ENCODE data around the gene MAEA. TPM values are rescaled to one million over a fixed set of nuclear protein-coding genes. Genes with fewer than 3 reads are reported as not detected.
"Not testable (repeated sequence)": the region's sequence is repeated elsewhere in the genome, so short reads cannot be mapped to it uniquely, and the experiment has no call there.

The MAEA gene
- polyA plus RNA-seq, 1 experiment = 94.4 TPM

DNA sequence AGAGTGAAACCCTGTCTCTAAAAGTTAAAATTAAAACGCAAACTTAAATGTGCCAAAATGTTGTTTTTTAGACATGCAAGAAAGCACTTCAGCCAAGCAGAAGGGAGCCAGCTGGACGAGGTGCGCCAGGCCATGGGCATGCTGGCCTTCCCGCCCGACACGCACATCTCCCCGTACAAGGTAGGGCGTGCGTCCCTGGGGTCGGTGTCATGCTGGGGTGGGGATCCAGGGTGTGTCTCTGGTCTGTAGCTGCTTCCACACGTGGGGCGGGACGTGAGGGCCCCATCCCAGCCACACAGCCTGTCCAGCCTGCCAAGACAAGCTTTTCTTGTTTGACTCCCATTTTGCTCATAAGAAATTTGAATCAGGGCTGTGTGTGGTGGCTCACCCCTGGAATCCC is 43.0 kb downstream of the MAEA start:
- no peak overlapping the region for H3K4me3 ChIP-seq (ENCODE audit: low read depth, low read length)
- H3K27me3 ChIP-seq (ENCODE audit: control insufficient read depth, insufficient read depth, low read length) = no peaks in the 10 kb centered on the region
- CTCF ChIA-PET = interaction anchor here (1.2 kb wide), 1 partner anchor 24 kb away, joined by 8 read pairs; no protein-coding TSS in a partner anchor
- POLR2A ChIA-PET = no interaction called here
- peaks cover 48% of the 10 kb centered on the region for H3K36me3 ChIP-seq (ENCODE audit: control insufficient read depth, insufficient read depth, low read length)
- no peak for DNase-seq (ENCODE audit: low read depth)
- TF ChIP-seq CTCF (IDR thresholded peaks at IDR 0.05; ENCODE audit: insufficient read depth, low read depth, low read length) = no peak

DNA sequence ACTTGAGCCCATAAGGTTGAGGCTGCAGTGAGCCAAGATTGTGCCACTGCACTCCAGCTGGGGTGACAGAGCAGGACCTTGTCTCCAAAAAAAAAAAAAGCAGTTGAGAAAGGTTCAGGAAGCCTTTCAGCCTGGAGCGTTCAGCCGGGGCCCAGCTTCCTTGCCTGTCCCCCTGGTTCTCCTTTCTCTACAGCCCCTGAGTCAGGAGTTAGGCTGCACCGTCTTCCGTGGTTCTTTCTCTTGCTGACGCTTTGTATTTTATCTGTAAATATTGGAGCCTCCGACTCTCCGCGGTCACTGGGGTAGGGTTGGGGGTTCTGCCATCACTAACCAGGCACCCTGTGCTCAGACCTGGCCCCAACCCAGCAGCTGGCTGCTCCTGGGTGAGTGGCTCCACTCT is 43.6 kb downstream of the MAEA start:
- DNase-seq (ENCODE audit: low read depth) = no peak
- H3K4me3 ChIP-seq (ENCODE audit: low read depth, low read length) = no peak overlapping the region
- H3K27me3 ChIP-seq (ENCODE audit: control insufficient read depth, insufficient read depth, low read length) = no peaks in the 10 kb centered on the region
- POLR2A ChIA-PET = no interaction called here
- TF ChIP-seq CTCF (IDR thresholded peaks at IDR 0.05; ENCODE audit: insufficient read depth, low read depth, low read length) = no peak
- CTCF ChIA-PET = interaction anchor here (1.2 kb wide), 1 partner anchor 23 kb away, joined by 8 read pairs; no protein-coding TSS in a partner anchor
- H3K36me3 ChIP-seq (ENCODE audit: control insufficient read depth, insufficient read depth, low read length) = peaks cover 47% of the 10 kb centered on the region

DNA sequence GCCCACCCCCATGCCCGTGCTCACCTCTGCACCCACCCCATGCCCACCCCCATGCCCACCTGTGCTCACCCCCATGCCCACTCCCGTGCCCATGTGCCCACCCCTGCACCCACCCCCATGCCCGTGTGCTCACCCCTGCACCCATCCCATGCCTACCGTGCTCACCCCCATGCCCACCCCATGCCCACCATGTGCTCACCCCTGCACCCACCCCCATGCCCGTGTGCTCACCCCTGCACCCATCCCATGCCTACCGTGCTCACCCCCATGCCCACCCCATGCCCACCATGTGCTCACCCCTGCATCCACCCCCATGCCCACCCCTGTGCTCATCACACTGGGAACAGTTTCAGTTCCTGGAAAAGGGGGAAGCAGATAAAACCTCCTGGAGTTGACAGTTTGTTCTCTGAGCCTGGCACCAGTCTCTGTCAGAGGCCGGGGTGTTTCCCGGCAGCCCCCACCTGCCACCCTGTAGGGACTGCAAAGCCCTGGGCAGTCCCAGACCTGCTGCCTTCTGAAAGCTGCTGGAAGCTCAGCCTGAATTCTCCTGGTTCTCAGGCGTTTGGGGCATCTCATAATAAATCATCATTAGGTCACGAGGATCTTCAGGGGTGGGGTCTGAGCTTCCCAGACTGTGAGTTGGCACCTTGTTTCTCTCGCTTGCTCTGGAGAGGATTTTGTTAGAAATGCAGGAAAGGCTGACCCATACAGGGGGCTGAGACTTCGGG is 44.3 kb downstream of the MAEA start:
- POLR2A ChIA-PET; H3K27me3 ChIP-seq (ENCODE audit: control insufficient read depth, insufficient read depth, low read length); DNase-seq (ENCODE audit: low read depth); CTCF ChIA-PET; H3K4me3 ChIP-seq (ENCODE audit: low read depth, low read length): not testable (repeated sequence)
- H3K36me3 ChIP-seq (ENCODE audit: control insufficient read depth, insufficient read depth, low read length) = peaks cover 46% of the 10 kb centered on the region

- no peak for TF ChIP-seq CTCF (IDR thresholded peaks at IDR 0.05; ENCODE audit: insufficient read depth, low read depth, low read length)
- ChIA-PET CTCF (no interaction called here), POLR2A (no interaction called here)
- DNase-seq (ENCODE audit: low read depth) = no peak
- no peaks in the 10 kb centered on the region for H3K27me3 ChIP-seq (ENCODE audit: control insufficient read depth, insufficient read depth, low read length)
- H3K36me3 ChIP-seq (ENCODE audit: control insufficient read depth, insufficient read depth, low read length) = peaks cover 45% of the 10 kb centered on the region
- H3K4me3 ChIP-seq (ENCODE audit: low read depth, low read length) = no peak overlapping the region
These were observed 44.8 kb downstream of the MAEA start for GRCh38 chr4:1334579-1334895.

DNA sequence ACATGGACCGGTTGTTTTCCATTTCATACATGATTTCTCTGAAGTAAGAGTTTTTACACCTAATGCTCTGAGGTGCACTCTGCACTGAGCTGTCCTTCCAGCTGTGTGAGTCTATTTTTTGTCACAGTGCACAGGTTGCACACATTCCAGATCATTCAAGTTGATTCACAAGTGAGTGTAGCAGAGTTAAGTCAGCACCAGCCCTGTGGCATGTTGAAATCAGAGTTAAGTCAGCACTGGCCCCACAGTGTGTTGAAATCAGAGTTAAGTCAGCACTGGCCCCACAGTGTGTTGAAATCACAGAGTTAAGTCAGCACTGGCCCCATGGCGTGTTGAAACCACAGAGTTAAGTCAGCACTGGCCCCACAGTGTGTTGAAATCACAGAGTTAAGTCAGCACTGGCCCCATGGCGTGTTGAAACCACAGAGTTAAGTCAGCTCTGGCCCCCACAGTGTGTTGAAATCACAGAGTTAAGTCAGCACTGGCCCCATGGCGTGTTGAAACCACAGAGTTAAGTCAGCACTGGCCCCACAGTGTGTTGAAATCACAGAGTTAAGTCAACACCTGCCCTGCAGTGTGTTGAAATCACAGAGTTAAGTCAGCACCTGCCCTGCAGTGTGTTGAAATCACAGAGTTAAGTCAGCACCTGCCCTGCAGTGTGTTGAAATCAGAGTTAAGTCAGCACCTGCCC is 45.6 kb downstream of the MAEA start:
- DNase-seq (ENCODE audit: low read depth); H3K27me3 ChIP-seq (ENCODE audit: control insufficient read depth, insufficient read depth, low read length); CTCF ChIA-PET; H3K4me3 ChIP-seq (ENCODE audit: low read depth, low read length); POLR2A ChIA-PET: not testable (repeated sequence)
- peaks cover 47% of the 10 kb centered on the region for H3K36me3 ChIP-seq (ENCODE audit: control insufficient read depth, insufficient read depth, low read length)

GRCh38 chr4:1336088-1336491 is 46.4 kb downstream of the MAEA start:
- no peak for TF ChIP-seq CTCF (IDR thresholded peaks at IDR 0.05; ENCODE audit: insufficient read depth, low read depth, low read length)
- Histone ChIP-seq H3K27me3 (ENCODE audit: control insufficient read depth, insufficient read depth, low read length) (no peaks in the 10 kb centered on the region), H3K4me3 (ENCODE audit: low read depth, low read length) (no peak overlapping the region), H3K36me3 (ENCODE audit: control insufficient read depth, insufficient read depth, low read length) (peaks cover 53% of the 10 kb centered on the region)
- no peak for DNase-seq (ENCODE audit: low read depth)
- ChIA-PET POLR2A (no interaction called here), CTCF (no interaction called here)

Measured in BJ (cell line).